Activated gamma-delta T cell treated with anti-CD3 and anti-CD28 coated beads, Interleukin-2, amount 50 U/mL, for 16 hours (primary cell): Measurements from ENCODE around the gene DNLZ.
"Not testable (repeated sequence)": the region's sequence is repeated elsewhere in the genome, so short reads cannot be mapped to it uniquely, and the experiment has no call there.

ENCODE experiments used
- DNase-seq: peaks from one replicate; pipeline ENCODE4 v3.0.0-alpha.2; 2020; ENCODE audit warnings: low read depth

Gene DNLZ

DNA sequence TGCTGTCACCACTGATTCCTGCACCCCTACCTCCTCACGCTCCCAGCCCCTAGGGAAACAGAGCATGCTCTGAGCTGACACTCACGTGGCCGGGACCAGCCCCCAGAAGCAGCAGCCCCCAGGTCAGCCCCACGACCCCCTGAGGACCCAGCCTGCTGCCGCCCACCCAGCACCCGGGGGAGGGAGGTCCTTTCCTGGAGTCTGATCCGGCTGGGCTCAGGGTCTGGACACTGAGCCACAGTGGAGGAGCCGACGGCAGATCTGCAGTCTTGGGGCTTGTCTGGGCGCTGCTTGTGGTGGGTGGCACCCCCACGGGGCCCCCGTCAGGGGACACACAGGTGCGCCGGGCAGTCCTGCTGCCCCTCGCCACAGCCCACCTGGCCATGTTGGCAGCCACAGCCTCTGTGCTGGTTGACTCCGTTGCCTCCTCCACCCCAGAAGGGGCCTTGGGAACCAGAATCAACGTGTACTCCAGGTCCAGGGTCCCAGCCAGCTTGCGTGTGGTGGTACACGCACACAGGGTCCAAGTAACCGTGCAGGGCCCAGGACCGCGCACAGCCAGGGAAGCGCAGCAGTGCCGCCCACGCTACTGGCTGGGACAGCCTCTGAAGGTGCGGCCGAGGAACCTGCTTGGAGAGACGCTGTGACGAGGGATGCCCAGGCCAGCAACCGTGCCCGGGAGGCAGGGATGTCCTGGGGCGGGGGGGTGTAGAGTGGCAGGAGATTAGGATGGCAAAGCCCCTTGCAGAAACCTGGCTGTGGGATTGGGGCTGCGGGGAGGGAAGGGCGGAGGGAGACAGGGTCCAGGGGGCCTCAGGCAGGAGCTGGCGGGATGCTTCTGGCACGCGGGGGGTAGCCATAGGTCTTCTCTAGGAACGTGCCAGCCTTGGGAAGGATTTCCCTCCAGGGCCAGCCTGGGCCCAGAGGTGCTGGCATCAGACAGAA, 3.5 kb downstream of the DNLZ start:
- no peak for DNase-seq

GRCh38 chr9:136358888-136359287, 4.7 kb downstream of the DNLZ start:
- no peak for DNase-seq

DNA sequence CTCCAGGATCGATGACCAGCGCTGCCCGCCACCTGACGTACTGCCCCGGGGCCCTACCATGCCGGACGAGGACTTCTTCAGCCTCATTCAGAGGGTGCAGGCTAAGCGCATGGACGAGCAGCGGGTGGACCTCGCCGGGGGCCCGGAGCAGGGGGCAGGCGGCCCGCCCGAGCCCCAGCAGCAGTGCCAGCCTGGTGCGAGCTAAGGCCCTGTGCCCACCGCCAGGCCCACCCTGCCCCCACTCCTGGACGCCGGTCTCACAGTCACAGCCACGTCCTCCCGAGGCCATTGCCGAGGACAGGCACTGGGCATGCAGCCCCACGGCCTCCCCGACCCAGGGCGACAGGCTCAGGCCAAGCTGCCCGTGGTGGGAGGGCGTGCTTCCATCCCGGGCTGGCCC, 5.5 kb downstream of the DNLZ start:
- DNase-seq, result no peak

GRCh38 chr9:136357202-136357725, 6.3 kb downstream of the DNLZ start:
- DNase-seq, result no peak

DNA sequence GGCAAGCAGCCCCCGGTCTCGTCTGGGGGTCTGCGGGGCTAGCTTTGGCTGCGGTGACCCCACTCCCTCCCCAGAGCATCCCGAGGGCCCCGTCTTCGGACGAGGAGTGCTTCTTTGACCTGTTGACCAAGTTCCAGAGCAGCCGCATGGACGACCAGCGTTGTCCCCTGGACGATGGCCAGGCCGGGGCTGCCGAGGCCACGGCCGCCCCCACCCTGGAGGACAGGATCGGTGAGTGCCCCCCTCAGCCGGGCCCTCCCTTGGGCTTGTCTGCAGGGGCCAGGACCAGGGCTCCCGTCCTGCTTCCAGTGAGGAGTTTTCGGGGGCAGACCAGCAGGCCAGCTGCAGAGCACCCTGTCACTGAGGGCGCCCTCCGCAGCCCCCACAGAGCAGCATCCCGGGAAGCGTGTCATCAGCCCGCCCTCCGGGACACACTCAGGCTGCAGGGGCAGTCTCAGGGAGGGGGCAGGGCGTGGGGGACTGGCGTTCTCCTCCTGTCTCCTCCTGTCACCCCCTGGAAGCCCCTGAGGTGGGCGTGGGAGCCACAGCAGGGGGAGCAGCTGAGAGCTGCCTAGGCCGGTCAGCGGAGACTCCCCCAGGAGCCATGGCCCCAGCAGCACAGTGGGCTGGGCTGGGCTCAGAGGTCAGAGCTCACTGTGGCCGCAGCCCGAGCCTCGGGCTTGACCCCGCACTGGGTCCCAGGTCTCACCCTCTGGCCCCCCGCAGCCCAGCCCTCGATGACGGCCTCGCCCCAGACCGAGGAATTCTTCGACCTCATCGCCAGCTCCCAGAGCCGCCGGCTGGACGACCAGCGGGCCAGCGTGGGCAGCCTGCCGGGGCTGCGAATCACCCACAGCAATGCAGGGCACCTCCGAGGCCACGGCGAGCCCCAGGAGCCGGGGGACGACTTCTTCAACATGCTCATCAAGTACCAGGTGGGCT, 7.7 kb downstream of the DNLZ start:
- DNase-seq, result no peak

DNA sequence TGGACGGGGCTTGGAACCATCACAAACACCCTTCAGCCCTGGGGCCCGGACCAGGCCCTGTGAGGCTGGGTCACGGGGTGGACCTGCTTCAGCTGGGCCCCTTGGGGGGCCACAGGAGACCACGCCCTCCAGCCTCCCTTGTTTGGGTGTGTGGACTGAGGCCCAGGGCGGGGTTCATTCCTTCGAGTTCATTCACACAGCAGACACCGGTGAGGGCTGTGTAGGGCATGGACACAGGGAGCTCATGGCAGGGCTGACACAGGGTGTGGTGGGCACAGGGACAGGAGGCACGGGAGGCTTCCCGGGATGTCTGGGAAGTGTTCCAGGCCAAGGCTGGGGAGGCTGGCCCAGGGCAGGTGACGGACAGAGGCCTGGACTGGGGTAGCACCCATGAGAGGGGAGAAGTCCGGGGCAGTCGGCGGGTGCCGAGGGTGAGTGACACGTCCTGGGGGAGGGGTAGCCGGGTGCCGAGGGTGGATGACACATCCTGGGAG, 8.9 kb downstream of the DNLZ start:
- no peak for DNase-seq

GRCh38 chr9:136353757-136354488, 9.6 kb downstream of the DNLZ start:
- DNase-seq, result no peak

- DNase-seq, result no peak
These were observed 10.5 kb downstream of the DNLZ start for GRCh38 chr9:136353088-136353487.

GRCh38 chr9:136352682-136353081, 10.9 kb downstream of the DNLZ start:
- DNase-seq, result no peak

- DNase-seq, result not testable (repeated sequence)
These were observed 11.7 kb downstream of the DNLZ start for GRCh38 chr9:136351868-136352267.

DNA sequence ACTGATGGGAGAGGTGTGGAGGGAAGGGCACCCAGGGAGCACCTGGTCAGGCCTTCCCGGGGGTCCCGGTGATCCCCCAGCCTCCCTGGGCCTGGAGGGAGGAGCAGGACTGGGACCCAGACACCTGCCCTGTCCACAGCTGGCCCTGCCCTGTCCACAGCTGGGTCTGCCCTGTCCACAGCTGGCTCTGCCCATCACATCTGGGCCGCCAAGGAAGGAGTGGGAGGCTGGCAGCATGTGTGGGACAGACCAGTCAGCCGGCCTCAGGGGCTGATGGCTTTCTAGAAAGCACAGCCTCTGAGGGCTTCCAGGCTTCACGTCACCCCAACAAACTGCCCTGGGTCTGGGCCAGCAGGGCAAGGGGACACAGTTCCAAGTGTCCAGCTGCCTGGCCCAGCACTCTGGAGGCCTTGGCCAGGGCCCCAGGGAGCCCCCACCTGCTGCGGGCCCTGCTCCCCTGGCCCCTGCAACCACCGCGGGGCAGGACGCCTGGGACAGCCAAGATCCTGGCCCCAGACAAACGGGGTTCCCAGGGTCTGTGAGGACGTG, 12.2 kb downstream of the DNLZ start:
- no peak for DNase-seq

DNA sequence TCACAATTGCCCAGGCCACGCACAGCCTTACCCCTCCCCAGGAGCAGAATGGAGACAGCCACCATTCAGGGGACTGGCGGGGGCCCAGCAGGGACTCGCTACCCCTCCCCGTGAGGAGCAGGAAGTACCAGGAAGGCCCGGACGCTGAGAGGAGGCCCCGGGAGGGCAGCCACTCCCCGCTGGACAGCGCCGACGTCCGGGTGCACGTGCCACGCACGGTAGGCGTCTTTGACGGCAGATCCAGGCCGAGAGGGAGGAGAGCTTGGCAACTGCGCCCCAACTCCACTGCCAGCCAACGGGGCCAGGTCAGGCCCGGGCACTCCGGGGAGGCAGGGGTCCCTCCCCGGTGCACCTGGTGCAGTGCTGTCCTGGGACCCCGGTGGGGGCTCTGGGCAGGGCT, 14.0 kb downstream of the DNLZ start:
- no peak for DNase-seq

DNA sequence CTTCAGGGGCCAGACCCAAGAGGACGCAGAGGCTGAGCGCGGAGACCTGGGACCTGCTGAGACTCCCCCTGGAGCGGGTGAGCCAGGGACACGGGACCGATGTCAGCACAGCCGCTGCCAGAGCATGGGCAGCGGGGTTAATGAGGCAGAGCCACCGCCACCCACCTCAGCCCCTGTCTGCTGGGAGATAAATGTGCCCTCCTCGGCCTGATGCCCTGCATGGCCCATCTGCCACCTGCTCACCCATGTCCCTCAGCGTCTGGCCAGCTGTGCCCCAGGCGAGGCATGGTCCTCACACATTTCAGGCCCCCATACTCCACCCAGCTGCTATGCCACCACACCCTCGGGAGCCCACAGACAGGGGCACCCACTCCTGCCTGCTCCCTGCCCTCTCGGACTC, 14.9 kb downstream of the DNLZ start:
- DNase-seq, result no peak

DNA sequence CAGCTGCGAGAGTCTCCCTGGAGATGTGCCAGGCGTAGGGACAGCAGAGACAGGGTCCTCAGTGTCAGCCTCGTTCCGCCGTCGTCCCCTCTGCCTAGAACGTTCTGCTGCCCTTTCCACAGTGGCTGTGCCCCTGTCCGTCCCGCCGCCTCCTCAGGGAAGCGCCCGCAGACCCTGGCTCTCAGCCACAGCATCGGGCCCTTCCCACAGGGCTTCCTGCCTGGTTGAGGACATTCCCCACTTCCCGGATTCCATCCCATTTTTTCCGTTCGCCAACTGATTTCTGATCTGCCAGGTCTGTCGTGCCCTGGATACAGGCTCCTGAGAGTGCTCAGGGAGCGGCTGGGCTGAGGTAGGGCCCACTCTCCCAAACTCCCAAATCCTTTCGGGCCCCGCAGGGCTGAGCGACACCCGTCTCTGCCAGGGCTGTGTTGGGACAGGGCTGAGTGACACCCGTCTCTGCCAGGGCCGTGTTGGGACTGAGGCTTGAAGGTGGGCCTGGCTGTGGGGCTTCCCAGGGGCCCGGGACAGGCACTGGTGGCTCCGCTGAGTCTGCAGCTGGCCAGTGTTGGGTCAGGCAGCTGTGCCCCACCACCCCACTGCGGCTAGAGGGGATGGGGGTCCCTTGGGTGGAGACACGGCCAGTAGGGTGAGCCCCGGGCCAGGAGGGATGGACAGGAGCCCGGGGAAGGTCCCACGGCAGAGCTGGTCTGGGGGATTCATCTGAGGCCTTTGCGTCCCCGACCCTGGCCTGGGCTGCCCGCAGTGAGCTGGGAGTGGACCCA, 15.9 kb downstream of the DNLZ start:
- DNase-seq, result no peak

GRCh38 chr9:136346927-136347465, 16.5 kb downstream of the DNLZ start:
- no peak for DNase-seq

DNA sequence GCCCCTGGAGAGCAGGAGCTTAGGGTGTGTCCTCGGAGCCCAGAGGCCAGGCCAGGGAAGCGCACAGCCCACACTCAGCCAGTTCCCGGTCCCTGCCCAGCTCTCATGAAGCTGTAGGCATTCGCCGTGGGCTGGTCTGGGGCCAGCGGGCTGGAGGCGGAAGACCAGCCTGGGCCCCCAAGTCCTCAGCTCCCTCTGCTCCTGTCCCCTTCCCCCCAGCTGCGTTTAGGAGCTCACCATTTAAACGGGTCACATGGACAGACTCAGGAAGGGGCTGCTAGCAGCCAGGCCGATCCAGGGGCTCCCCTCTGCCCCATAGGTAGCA, 17.4 kb downstream of the DNLZ start:
- DNase-seq, result no peak

DNA sequence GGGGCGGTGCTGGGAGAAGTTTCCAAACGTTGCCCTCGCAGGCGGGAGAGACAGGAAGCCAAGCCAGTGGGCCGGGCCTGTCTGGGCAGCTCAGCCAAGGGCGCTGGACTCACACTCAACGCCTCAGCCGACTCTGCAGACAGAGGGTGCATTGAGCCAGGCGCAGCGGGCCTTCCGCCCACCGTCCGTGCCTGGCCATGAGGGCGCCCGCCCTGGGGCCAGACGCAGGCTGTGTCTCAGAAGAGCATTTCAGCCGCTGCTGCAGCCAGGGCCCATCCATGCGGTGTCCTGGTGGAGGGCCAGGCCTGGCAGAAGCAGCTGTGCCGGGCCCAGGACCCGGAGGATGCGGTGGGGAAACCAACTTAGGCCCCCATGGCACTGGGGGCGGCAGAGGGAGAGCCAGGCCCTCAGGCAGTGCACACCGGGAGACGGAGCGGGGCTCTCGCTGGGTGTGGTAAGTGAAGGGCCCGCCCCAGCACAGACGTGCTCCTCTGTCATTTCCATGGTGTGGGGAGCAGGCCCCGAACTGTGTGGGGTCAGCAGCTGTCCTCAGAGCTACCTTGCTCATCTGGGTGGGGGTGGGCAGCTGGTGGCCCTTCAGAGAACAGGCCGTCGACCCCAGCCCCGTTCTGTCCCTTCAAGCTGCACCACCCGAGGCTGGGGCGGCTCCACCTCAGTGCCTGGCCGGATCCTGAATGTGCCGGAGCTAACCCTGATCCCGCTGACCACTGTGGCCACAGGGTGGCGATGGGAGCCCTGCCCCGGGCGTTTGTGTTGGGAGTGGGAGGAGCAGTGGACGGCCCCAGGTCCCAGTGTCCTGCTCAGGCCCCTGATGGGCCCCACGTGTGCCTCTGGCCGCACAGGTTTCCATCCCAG, 18.0 kb downstream of the DNLZ start:
- DNase-seq, result no peak

DNA sequence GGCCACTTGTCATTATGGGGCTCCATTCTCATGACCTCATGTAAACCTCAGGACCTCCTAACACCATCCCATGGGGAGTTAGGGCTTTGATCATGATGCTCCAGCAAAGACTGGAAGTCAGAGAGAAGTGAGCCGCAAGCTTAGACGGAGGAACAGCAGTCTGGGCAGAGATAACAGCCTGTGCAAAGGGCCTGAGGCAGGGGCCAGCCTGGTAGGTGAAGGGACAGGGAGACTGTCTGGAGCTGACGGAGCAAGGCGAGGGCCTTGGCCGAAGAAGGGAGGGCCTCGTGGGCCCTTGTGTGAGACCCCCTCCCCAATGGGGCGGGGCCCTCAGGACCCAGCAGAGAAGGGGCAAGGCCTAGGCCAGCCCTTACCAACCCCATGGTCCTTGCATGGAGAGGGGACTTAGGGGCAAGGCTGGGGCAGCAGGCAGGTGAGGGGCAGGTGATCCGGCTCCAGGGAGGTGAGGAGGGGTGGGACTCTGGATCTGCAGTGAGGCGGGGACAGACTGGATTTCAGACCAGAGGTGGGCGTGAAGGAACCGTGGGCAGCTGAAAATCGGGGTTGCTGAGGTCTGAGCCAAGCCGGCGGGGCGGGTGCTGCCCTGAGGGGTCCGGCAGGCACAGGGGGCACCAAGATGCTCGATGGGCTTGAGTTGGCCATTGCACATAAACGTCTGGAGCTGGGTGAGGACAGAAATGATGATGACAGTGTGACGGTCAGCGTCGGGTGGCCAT, 18.8 kb downstream of the DNLZ start:
- DNase-seq, result no peak

DNA sequence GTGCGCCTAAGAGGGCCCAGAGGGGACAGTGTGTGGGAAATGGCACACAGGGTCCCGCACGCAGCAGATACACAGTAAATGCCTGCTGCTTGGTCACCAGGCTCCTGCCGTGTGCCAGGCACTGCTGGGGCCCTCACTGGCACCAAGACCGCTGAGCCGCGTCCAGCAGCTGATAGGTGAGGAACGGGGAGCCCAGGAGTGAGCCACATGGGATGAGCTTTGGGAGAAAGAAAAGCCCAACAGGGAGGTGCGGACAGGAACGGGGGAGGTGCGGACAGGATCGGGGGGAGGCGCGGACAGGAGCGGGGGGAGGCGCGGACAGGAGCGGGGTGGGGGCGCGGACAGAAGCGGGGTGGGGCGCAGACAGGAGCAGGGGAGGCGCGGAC, 19.7 kb downstream of the DNLZ start:
- DNase-seq, result no peak
